PC-9 (cell line): ENCODE measurements around the gene JUND.

Source experiments
- CTCF ChIP-seq: fragments of 200-600 bp; sonication (generic); conservative IDR thresholded peaks from 2 replicates; pipeline ENCODE4 v1.6.1; 2017; ENCODE audit warnings: mixed run types, antibody characterized with exemption, mild to moderate bottlenecking, moderate library complexity
- EZH2 ChIP-seq: fragments of 200-600 bp; sonication (generic); IDR thresholded peaks from 2 replicates; pipeline ENCODE4 v1.8.0; 2017; ENCODE audit warnings: antibody characterized with exemption, low read depth

- TF ChIP-seq CTCF: no peak
- TF ChIP-seq EZH2: no peak
These were observed 17.9 kb downstream of the JUND start for GRCh38 chr19:18263324-18264136.
